Measurements from ENCODE around the gene MUC13. TPM values are rescaled to one million over a fixed set of nuclear protein-coding genes. Genes with fewer than 3 reads are reported as not detected.

Gene MUC13
- total and polyA plus RNA-seq, 9 of the 15 experiments (the other 6 are each of a cell fraction or from before 2014, with no cell fraction given), result 0.09 TPM; not detected in 8

- TF ChIP-seq HOMEZ (CRISPR knock-in tag; IDR thresholded peaks at IDR 0.05) (no peak), KAT2B (IDR thresholded peaks at IDR 0.05; ENCODE audit: low read depth, low read length) (no peak), ZNF239 (CRISPR knock-in tag; IDR thresholded peaks at IDR 0.05) (no peak), USF1 (CRISPR knock-in tag; IDR thresholded peaks at IDR 0.05) (no peak), CCAR2 (IDR thresholded peaks at IDR 0.05; ENCODE audit: low read depth, low read length) (no peak)
Observed at GRCh38 chr3:124963755-124964154, 29.2 kb upstream of the MUC13 start (continued).

DNA sequence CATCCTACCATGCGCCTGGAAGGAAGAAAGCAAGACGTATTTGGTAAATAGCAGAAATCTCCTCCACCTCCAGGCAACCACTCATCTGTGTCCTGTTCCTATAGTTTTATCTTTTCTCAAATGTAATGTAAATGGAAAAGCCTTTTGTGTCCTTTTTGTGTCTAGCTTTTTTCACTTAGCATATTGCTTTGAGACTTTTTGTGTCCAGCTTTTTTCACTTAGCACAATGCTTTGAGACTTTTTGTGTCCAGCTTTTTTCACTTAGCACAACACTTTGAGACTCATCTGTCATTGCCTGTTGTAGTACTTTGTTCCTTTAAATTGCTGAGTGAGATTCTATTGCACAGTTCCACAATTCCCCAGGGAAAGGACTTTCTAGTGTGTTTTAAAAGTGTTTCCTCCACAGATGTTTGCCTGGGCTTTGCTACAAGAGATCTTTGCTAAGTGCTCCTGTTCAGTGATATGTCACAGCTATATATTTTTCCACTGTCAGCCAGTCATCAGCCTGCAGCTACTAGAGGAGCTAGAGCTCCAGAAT is 27.9 kb upstream of the MUC13 start:
- Histone ChIP-seq H3K79me2 (ENCODE audit: control insufficient read depth, insufficient read depth, low read length) (no peaks in the 10 kb centered on the region), H3K9me1 (ENCODE audit: control insufficient read depth, insufficient read depth, low read length) (no peaks in the 10 kb centered on the region), H3K36me3 (ENCODE audit: control insufficient read depth, insufficient read depth, low read length) (no peaks in the 10 kb centered on the region), H2AFZ (ENCODE audit: low read depth, low read length) (no peak overlapping the region), H3K4me1 (replicated peaks in 1 of 2; ENCODE audit: control insufficient read depth in 2 of 2, insufficient read depth in 2 of 2, low read length in 2 of 2) (no peaks in the 10 kb centered on the region), H3K9me3 (replicated peaks; ENCODE audit: control insufficient read depth, insufficient read depth, low read depth, low read length) (no peaks in the 10 kb centered on the region), H4K20me1 (replicated peaks; ENCODE audit: control insufficient read depth, insufficient read depth, low read length) (no peaks in the 10 kb centered on the region), H3K4me3 (no peak overlapping the region), H3K27ac (ENCODE audit: extremely low read depth, low read depth, low read length) (no peak overlapping the region), H3K27me3 (ENCODE audit: control insufficient read depth in 2 of 2, insufficient read depth in 2 of 2, low read length in 2 of 2) (peaks cover 0 to under 1% of the 10 kb centered on the region in 2 experiments; a peak in 1 of 5 replicates), H3K9ac (ENCODE audit: insufficient read depth in 1 of 2, low read depth in 2 of 2, low read length in 2 of 2) (no peak overlapping the region), H3K4me2 (ENCODE audit: insufficient read depth, low read length) (no peak overlapping the region)
- CTCF ChIA-PET (ENCODE audit: low intra/inter-chr PET ratio), result no interaction called here
- DNase-seq (ENCODE audit: extremely low read depth in 1 of 4, low spot score in 3 of 4), result no peak
- POLR2A ChIA-PET, result no interaction called here
- in situ Hi-C loops (cut with MboI) (no loop called here), intact Hi-C loops (cut with micrococcal nuclease) (no loop called here)
- 0% methylated on average over 2 of the region's 2 CpGs for WGBS (ENCODE audit: insufficient coverage, low coverage, missing lambda C conversion rate)
- BruUV-seq (replicated peaks), result no TSS peak
- no peak for FAIRE-seq
- no peak for ATAC-seq
- no peak for TF ChIP-seq TAL1 (IDR thresholded peaks at IDR 0.05)
- no peak for TF ChIP-seq KDM2B (CRISPR knock-in tag; IDR thresholded peaks at IDR 0.05)
- no peak for TF ChIP-seq ZFP1 (CRISPR knock-in tag; IDR thresholded peaks at IDR 0.05)
- no peak for TF ChIP-seq SMARCB1 (IDR thresholded peaks at IDR 0.05; ENCODE audit: insufficient read length, low read depth)
- no peak for TF ChIP-seq NR2C2 (CRISPR knock-in tag; IDR thresholded peaks at IDR 0.05)
- no peak for TF ChIP-seq NR2C2 (tag; IDR thresholded peaks at IDR 0.05)

Measured in K562 (cell line).